ENCODE measurements around the gene SDHAF3.
"Not testable (repeated sequence)": the region's sequence is repeated elsewhere in the genome, so short reads cannot be mapped to it uniquely, and the experiment has no call there.

Gene SDHAF3

GRCh38 chr7:97126483-97127171 is 9.1 kb downstream of the SDHAF3 start:
- DNase-seq = no peak

GRCh38 chr7:97128736-97129135 is 11.2 kb downstream of the SDHAF3 start:
- no peak for DNase-seq

- no peak for DNase-seq
Measured at GRCh38 chr7:97130417-97131139, 13.1 kb downstream of the SDHAF3 start.

- no peak for DNase-seq
Measured at GRCh38 chr7:97133159-97133558, 15.7 kb downstream of the SDHAF3 start.

- no peak for DNase-seq
Measured at GRCh38 chr7:97138830-97139229, 21.3 kb downstream of the SDHAF3 start.

- DNase-seq = no peak
Measured at GRCh38 chr7:97145068-97145467, 27.6 kb downstream of the SDHAF3 start.

- DNase-seq = no peak
Measured at GRCh38 chr7:97149843-97150242, 32.3 kb downstream of the SDHAF3 start.

GRCh38 chr7:97155897-97156418 is 38.5 kb downstream of the SDHAF3 start:
- no peak for DNase-seq

- not testable (repeated sequence) for DNase-seq
Measured at GRCh38 chr7:97159984-97160383, 42.5 kb downstream of the SDHAF3 start.

GRCh38 chr7:97161609-97162008 is 44.1 kb downstream of the SDHAF3 start:
- DNase-seq = not testable (repeated sequence)

GRCh38 chr7:97166308-97166707 is 48.8 kb downstream of the SDHAF3 start:
- no peak for DNase-seq

GRCh38 chr7:97167176-97167575 is 49.7 kb downstream of the SDHAF3 start:
- no peak for DNase-seq

GRCh38 chr7:97167749-97168148 is 50.3 kb downstream of the SDHAF3 start:
- DNase-seq = no peak

- DNase-seq = no peak
Measured at GRCh38 chr7:97174303-97174702, 56.8 kb downstream of the SDHAF3 start.

- peak; percentile 11 to 20 for DNase-seq
Measured at GRCh38 chr7:97179454-97180104, 62.1 kb downstream of the SDHAF3 start.

- DNase-seq = no peak
Measured at GRCh38 chr7:97187067-97187466, 69.6 kb downstream of the SDHAF3 start.

GRCh38 chr7:97196174-97196573 is 78.7 kb downstream of the SDHAF3 start:
- DNase-seq = not testable (repeated sequence)

- no peak for DNase-seq
Measured at GRCh38 chr7:97198596-97198995, 81.1 kb downstream of the SDHAF3 start.

- DNase-seq = no peak
Measured at GRCh38 chr7:97200018-97200417, 82.5 kb downstream of the SDHAF3 start.

GRCh38 chr7:97203957-97204356 is 86.5 kb downstream of the SDHAF3 start:
- no peak for DNase-seq

GRCh38 chr7:97204821-97205220 is 87.3 kb downstream of the SDHAF3 start:
- no peak for DNase-seq

GRCh38 chr7:97215556-97215955 is 98.1 kb downstream of the SDHAF3 start:
- no peak for DNase-seq

- DNase-seq = no peak
Measured at GRCh38 chr7:97218767-97219166, 101.3 kb downstream of the SDHAF3 start.

- DNase-seq = no peak
Measured at GRCh38 chr7:97219237-97219636, 101.7 kb downstream of the SDHAF3 start.
